Measurements from ENCODE around the gene CDC6.

The CDC6 gene, protein sequence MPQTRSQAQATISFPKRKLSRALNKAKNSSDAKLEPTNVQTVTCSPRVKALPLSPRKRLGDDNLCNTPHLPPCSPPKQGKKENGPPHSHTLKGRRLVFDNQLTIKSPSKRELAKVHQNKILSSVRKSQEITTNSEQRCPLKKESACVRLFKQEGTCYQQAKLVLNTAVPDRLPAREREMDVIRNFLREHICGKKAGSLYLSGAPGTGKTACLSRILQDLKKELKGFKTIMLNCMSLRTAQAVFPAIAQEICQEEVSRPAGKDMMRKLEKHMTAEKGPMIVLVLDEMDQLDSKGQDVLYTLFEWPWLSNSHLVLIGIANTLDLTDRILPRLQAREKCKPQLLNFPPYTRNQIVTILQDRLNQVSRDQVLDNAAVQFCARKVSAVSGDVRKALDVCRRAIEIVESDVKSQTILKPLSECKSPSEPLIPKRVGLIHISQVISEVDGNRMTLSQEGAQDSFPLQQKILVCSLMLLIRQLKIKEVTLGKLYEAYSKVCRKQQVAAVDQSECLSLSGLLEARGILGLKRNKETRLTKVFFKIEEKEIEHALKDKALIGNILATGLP

DNA sequence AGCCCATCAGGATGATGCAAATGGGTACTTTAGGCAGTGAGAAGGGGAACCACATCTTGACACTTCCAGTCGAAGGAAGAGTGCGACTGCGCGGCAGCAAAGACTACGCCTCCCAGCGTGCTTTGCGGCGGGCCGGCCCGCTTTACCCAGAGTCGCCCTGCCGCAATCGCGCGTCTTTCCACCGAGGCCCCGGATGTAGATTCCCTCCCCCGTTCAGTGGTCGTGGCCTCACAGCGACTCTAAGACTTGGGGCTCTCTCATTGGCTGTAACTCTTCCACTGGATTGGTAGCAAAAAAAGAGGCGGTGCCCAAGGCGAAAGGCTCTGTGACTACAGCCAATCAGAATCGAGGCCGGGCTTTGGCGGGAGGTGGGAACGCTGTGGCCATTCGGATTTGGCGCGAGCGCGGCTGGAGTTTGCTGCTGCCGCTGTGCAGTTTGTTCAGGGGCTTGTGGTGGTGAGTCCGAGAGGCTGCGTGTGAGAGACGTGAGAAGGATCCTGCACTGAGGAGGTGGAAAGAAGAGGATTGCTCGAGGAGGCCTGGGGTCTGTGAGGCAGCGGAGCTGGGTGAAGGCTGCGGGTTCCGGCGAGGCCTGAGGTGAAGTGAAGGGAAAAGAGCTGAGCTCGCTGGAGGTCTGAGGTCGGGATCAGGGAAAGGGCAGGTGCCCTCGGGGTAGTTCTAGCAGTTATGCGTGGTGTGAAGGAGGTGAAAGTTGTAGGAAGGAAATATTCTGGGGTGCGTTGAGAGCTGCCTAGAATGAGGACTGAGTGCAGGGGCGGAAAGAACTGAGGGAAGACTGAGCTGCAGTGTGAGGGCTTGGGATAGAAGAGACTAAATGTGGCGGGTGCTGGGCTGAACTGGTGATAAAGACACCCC, at the start of gene CDC6:
CDC6 (plus strand) TSS at position 386 of the 876 bp plus-strand sequence. CDS start 1,542 bp downstream, outside the sequence.
- DNase-seq (ENCODE audit: low read depth in 2 of 2), result peak; percentile 95 to 97

GRCh38 chr17:40241252-40241834, 46.3 kb upstream of the CDC6 start:
- DNase-seq (ENCODE audit: low read depth in 2 of 2), result no peak

DNA sequence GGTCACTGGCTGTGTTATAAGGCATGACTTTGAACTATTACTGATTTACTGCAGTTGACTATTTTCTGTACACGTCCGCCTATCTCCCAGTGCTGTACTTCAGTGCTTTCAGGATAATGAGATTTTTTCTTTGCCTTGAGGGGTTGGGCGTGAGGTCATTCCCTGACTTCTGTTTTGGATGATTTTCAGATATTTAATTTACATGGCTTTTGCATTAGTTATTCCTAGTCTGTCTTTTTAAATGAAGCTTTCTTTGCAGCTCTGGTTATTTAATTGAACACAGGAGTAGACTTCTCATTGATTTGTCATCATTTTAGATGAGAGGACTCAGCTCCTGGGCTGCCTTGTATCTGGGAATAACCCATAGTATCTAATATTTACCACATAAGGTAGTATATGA, 44.9 kb upstream of the CDC6 start:
- no peak for DNase-seq (ENCODE audit: low read depth in 2 of 2)

GRCh38 chr17:40243761-40244160, 43.9 kb upstream of the CDC6 start:
- DNase-seq (ENCODE audit: low read depth in 2 of 2), result no peak

- no peak for DNase-seq (ENCODE audit: low read depth in 2 of 2)
Measured at GRCh38 chr17:40244255-40244654, 43.4 kb upstream of the CDC6 start.

- no peak for DNase-seq (ENCODE audit: low read depth in 2 of 2)
Measured at GRCh38 chr17:40247926-40248495, 39.7 kb upstream of the CDC6 start.

GRCh38 chr17:40248507-40248906, 39.2 kb upstream of the CDC6 start:
- no peak for DNase-seq (ENCODE audit: low read depth in 2 of 2)

DNA sequence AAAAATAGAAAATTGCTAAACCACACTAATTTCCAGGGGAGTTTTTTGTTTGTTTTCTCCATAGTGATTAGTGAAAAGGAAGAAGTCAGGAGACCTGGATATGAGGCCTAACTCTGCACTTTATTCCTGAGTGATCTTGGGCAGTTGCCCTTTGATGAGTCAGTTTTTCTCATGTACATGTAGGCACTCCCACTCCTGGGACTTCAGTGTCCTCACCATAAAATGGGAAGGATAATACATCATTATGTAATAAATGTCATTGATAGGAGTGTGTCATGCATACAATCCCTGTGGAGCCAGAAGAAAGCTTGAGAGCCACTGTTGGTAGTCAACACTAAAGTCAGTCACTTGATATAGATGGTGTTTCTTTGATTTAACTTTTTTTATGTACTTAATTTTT, 36.1 kb upstream of the CDC6 start:
- DNase-seq (ENCODE audit: low read depth in 2 of 2), result no peak

DNA sequence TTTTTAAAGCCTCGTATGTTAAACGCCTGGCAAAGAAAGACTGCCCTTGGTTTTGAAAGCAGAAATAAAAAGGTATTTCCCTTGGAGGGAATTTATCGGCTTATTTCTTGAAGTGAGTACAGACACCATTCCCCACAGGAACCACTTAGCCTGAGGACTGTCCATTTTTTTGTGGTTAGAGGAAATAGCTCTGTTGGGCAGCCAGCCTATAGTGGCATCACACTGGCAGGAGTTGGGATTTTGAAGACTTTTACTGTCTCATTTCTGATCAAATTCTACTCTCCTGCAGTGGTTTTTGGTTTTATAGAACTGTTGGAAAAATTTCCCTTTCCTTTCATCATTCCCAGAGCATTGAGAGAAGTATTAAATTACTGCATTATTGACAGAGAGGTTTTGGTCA, 34.1 kb upstream of the CDC6 start:
- DNase-seq (ENCODE audit: low read depth in 2 of 2), result no peak

DNA sequence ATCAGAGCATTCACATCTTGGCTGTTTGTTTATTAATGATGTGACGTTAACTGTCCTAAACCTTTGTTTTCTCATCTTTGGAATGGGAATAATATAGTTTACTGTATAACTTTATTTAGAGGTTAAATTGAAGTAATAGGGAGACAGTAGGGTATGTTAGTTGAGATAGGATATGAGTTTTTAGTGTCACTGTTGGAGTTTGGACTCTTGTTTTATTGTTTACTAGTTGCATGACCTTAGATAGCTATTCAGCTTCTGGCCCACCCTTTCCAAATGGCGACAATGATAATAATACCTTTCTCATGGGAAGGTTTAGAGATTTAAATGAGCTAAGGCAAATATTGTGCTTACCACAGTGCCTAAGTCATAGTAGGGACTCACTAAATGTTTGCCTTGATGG, 28.2 kb upstream of the CDC6 start:
- no peak for DNase-seq (ENCODE audit: low read depth in 2 of 2)

DNA sequence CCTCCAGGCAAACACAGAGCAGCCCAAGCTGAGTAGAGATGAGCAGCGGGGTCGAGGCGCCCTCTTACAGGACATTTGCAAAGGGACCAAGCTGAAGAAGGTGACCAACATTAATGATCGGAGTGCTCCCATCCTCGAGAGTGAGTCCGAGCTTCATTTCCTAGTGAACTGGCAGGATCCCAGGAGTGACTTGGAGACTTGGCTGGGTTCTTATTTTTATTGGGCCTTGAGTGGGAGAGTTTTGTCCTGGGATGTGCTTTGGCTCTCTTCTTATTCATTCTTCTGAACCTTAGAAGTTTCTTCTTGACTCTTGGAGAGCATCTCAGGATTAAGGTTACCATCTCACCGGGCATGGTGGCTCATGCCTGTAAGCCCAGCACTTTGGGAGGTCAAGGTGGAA, 27.2 kb upstream of the CDC6 start:
- DNase-seq (ENCODE audit: low read depth in 2 of 2), result no peak

DNA sequence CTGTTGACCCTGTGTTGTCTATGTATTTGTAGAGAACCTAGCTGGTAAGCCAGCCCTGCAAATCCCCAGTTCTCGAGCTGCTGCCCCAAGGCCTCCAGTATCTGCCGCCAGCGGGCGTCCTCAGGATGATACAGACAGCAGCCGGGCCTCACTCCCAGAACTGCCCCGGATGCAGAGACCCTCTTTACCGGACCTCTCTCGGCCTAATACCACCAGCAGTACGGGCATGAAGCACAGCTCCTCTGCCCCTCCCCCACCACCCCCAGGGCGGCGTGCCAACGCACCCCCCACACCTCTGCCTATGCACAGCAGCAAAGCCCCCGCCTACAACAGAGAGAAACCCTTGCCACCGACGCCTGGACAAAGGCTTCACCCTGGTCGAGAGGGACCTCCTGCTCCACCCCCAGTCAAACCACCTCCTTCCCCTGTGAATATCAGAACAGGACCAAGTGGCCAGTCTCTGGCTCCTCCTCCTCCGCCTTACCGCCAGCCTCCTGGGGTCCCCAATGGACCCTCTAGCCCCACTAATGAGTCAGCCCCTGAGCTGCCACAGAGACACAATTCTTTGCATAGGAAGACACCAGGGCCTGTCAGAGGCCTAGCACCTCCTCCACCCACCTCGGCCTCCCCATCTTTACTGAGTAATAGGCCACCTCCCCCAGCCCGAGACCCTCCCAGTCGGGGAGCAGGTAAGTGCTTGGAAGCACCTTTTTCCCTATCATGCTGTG, 23.1 kb upstream of the CDC6 start:
- no peak for DNase-seq (ENCODE audit: low read depth in 2 of 2)

GRCh38 chr17:40265337-40265736, 22.3 kb upstream of the CDC6 start:
- no peak for DNase-seq (ENCODE audit: low read depth in 2 of 2)

GRCh38 chr17:40266882-40267281, 20.8 kb upstream of the CDC6 start:
- DNase-seq (ENCODE audit: low read depth in 2 of 2), result no peak

DNA sequence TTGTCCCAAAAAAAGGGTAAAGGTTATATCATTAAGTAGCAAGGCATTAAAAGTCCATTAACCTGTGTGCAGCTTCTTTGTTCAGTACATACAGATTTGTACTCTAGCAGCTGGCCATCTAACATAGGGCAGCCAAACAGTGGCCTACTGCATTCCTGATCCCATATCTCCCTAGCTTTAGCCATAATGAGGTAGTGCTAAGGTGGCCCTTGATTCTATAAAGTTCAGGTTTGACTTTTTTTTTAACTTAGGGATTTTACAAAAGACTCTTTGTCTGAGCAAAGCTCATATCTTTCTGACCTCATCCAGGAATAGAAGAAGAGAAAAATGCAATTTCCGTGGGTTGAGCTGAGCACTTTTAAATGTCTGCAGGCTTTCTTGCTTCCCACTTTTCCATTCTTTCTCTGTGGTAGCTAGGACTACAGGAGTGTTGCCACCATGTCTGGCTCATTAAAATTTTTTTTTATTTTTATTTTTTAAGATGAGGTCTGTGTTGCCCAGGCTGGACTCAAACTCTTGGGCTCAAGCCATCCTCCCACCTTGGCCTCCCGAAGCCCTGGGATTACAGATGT, 19.5 kb upstream of the CDC6 start:
- DNase-seq (ENCODE audit: low read depth in 2 of 2), result no peak

DNA sequence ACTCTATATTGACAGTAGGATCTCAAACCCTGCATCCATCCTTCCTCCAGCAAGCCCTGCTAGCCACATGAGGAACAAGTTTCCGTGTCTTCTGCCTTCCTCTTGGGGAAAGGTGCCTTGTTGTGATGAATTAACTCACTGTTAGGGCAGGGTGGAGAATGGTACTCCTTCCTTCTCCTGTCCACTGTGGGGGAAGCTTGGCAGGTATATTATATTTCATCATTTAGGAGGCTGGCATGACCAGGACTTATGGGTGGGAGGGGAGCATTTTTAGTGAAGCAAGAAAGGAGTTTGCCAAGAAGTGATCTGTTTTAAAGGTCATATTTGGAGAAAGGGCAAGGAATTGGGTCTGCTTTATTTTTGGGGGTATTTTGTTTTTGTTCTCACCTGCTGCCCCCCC, 9.3 kb upstream of the CDC6 start:
- no peak for DNase-seq (ENCODE audit: low read depth in 2 of 2)

DNA sequence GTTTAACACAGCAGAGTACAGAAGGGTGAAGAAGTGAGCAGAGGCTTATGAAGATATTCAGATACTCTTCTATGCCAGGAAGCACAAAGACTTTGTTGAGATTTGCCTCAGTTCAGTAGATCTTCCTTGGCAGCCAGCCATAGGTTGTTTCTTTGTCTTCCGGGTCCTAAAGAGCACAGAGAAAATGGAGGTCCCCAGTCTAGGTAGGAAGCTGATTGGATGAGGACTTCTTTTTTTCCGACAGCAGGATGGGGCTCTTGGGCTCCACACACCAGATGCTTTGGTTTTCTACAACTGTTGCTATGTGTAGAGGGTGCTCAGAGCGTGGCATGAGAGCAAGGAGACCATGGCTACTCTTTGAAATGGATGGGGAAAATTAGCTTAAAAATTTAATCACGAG, 8.3 kb upstream of the CDC6 start:
- DNase-seq (ENCODE audit: low read depth in 2 of 2), result no peak

DNA sequence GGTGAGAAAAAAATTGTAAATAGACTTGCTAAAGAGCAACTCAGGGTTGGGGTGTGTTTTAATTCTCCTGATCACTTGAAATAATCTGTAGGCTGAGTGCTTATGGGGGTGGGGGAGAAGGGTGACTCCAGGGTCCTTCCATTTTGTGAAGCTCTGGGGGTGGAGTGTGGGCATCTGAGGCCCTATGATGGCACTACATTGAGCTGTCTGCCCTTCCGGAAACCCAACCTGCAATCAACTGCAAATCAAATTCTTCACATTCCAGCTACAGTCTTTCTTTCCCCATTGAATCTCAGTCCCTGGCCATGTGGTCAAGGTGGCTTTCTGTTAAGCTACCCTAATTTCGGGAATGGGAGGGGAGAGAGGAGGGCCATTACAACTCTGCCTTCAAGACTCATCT, 6.0 kb upstream of the CDC6 start:
- DNase-seq (ENCODE audit: low read depth in 2 of 2), result no peak

GRCh38 chr17:40283662-40284061, 4.0 kb upstream of the CDC6 start:
- no peak for DNase-seq (ENCODE audit: low read depth in 2 of 2)

- no peak for DNase-seq (ENCODE audit: low read depth in 2 of 2)
Measured at GRCh38 chr17:40284085-40284713, 3.5 kb upstream of the CDC6 start.

All from stimulated activated CD8-positive, alpha-beta memory T cell treated with anti-CD3 and anti-CD28 coated beads, Interleukin-2, amount 100 ng/mL, for 1 hour (primary cell).